HL-60 (cell line): ENCODE data around the gene GPC3.

Source experiments
- DNase-seq, 2 experiments: peaks; one replicate each; pipeline ENCODE4 v3.0.0-alpha.2; 2010 to 2020; ENCODE audit warnings: low read depth in 1 of 2, low spot score in 1 of 2
- H3K27ac ChIP-seq: fragments of 250-450 bp; sonication (Bioruptor Pico); replicated peaks from 2 replicates; pipeline ENCODE4 v1.5.1; 2020; ENCODE audit warnings: mild to moderate bottlenecking, moderate library complexity
- H3K27me3 ChIP-seq: fragments of 250-450 bp; sonication (Bioruptor Pico); 2 replicates; pipeline ENCODE4 v1.5.1; 2021; ENCODE audit warnings: mild to moderate bottlenecking, moderate library complexity; ENCODE audit not compliant: insufficient read depth, poor library complexity, severe bottlenecking
- H3K4me3 ChIP-seq: replicated peaks from 2 replicates; pipeline ENCODE4 v1.5.1; 2011; ENCODE audit warnings: mild to moderate bottlenecking, control low read depth, low read length; ENCODE audit not compliant: insufficient read depth
- CTCF ChIP-seq: IDR thresholded peaks from one replicate; pipeline ENCODE4 v1.5.1; 2011; ENCODE audit warnings: low read length, control low read depth, inconsistent platforms; ENCODE audit not compliant: insufficient read depth
- GABPA ChIP-seq: IDR thresholded peaks from 2 replicates; pipeline ENCODE4 v1.6.1; 2012; ENCODE audit warnings: low read depth
- POLR2AphosphoS5 ChIP-seq: IDR thresholded peaks from 2 replicates; pipeline ENCODE4 v1.6.1; 2012; ENCODE audit warnings: low read depth
- REST ChIP-seq: IDR thresholded peaks from 2 replicates; pipeline ENCODE4 v1.6.1; 2012; ENCODE audit warnings: low read depth; ENCODE audit not compliant: insufficient replicate concordance
- SPI1 ChIP-seq: IDR thresholded peaks from 2 replicates; pipeline ENCODE4 v1.6.1; 2012; ENCODE audit warnings: low read depth, mild to moderate bottlenecking, borderline replicate concordance

The GPC3 gene

GRCh38 chrX:133646719-133647116 is 338.7 kb downstream of the GPC3 start:
- Histone ChIP-seq H3K27me3 (no peaks in the 10 kb centered on the region), H3K4me3 (no peak overlapping the region), H3K27ac (no peak overlapping the region)
- TF ChIP-seq GABPA = no peak
- no peak for DNase-seq

GRCh38 chrX:133645977-133646718 is 339.2 kb downstream of the GPC3 start:
- Histone ChIP-seq H3K4me3 (no peak overlapping the region), H3K27me3 (no peaks in the 10 kb centered on the region), H3K27ac (no peak overlapping the region)
- no peak for TF ChIP-seq REST
- no peak for DNase-seq

GRCh38 chrX:133645256-133645655 is 340.1 kb downstream of the GPC3 start:
- DNase-seq = no peak
- Histone ChIP-seq H3K4me3 (no peak overlapping the region), H3K27ac (no peak overlapping the region), H3K27me3 (no peaks in the 10 kb centered on the region)
- TF ChIP-seq REST = no peak
- TF ChIP-seq GABPA = no peak
- TF ChIP-seq CTCF = no peak
- TF ChIP-seq SPI1 = no peak
- TF ChIP-seq POLR2AphosphoS5 = no peak

GRCh38 chrX:133640161-133641015 is 345.0 kb downstream of the GPC3 start:
- TF ChIP-seq GABPA (no peak), POLR2AphosphoS5 (no peak), CTCF (no peak), SPI1 (no peak), REST (no peak)
- DNase-seq = no peak
- H3K27me3 ChIP-seq = no peaks in the 10 kb centered on the region
- H3K27ac ChIP-seq = no peak overlapping the region
- no peak overlapping the region for H3K4me3 ChIP-seq
